ENCODE data around the gene TMEM72. TPM values are rescaled to one million over a fixed set of nuclear protein-coding genes. Genes with fewer than 3 reads are reported as not detected.

TMEM72 gene
- total RNA-seq, 1 experiment from 2014 or later, result not detected

DNA sequence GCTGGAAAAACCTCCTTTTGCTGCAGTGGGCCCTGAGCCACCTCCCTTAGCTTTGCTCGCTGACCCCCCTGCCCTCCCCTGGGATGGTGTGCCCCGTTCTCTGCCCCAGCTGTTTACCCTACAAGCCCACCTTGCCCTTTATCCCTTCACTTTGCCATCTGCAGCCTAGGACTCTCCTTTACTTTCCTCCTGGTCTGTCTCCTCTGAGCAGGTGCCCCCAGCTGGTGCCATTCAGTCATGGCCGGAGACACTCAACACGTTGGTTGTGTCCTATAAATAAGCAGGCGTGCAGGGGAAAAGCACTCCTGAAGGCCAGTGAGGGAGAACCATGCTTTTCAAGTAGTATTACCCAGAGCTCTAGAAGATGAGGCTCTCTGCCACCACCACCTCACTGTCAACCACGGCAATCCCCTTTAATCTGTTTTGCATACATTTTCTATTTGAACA, 54.5 kb downstream of the TMEM72 start:
- H2BK12ac ChIP-seq (ENCODE audit: insufficient read length, low read depth, low read length), result no peak overlapping the region
- no peaks in the 10 kb centered on the region for H3K23me2 ChIP-seq (ENCODE audit: insufficient read length, low read depth, low read length, poor library complexity, severe bottlenecking)
- no peak overlapping the region for H3K56ac ChIP-seq (ENCODE audit: insufficient read length, low read depth, low read length)
- no peaks in the 10 kb centered on the region for H3K27me3 ChIP-seq (ENCODE audit: insufficient read depth, low read length)
- H3K4me1 ChIP-seq (ENCODE audit: insufficient read depth, low read length), result peaks cover 19% of the 10 kb centered on the region
- peak; percentile 26 for DNase-seq
- H4K20me1 ChIP-seq (ENCODE audit: control insufficient read depth, insufficient read depth, insufficient read length), result no peaks in the 10 kb centered on the region
- Mint-ChIP-seq H3K27me3 (ENCODE audit: low read depth) (peaks cover 6% of the 10 kb centered on the region), H3K27ac (peak overlapping the region in 1 of 3 experiments; percentile 4; a peak in 1 of 7 replicates), H3K9me3 (no peaks in the 10 kb centered on the region; a peak in 2 of 5 replicates), H3K4me3 (peak overlapping the region in 1 of 2 experiments; percentile 21; a peak in 2 of 5 replicates), H3K36me3 (ENCODE audit: insufficient read depth in 1 of 3, low read depth in 3 of 3) (peaks cover 3 to 14% (median 4%) of the 10 kb centered on the region in 3 experiments; a peak in 6 of 7 replicates), H3K4me1 (peaks cover 63 to 64% of the 10 kb centered on the region in 2 experiments)
- no peak overlapping the region for H3K23ac ChIP-seq (ENCODE audit: insufficient read length, low read depth, low read length)
- no peak overlapping the region for H3K14ac ChIP-seq (ENCODE audit: insufficient read depth, low read length)
- no peak overlapping the region for H2BK120ac ChIP-seq (ENCODE audit: low read depth, low read length, poor library complexity, severe bottlenecking)
- H2BK5ac ChIP-seq (ENCODE audit: insufficient read length, low read length), result no peak overlapping the region
- H4K8ac ChIP-seq (replicated peaks; ENCODE audit: insufficient read length, low read depth, low read length), result no peak overlapping the region
- no peak overlapping the region for H3K9ac ChIP-seq (ENCODE audit: extremely low read depth, insufficient read length, low read length)
- no peaks in the 10 kb centered on the region for H3K79me2 ChIP-seq (ENCODE audit: insufficient read depth, low read length)
- WGBS (ENCODE audit: extremely low coverage, insufficient read length, low lambda C conversion rate), result no CpG with 5 or more reads among the region's 6 CpGs
- H3K4ac ChIP-seq (ENCODE audit: low read depth, low read length), result no peak overlapping the region
- TF ChIP-seq, protein P1, sequence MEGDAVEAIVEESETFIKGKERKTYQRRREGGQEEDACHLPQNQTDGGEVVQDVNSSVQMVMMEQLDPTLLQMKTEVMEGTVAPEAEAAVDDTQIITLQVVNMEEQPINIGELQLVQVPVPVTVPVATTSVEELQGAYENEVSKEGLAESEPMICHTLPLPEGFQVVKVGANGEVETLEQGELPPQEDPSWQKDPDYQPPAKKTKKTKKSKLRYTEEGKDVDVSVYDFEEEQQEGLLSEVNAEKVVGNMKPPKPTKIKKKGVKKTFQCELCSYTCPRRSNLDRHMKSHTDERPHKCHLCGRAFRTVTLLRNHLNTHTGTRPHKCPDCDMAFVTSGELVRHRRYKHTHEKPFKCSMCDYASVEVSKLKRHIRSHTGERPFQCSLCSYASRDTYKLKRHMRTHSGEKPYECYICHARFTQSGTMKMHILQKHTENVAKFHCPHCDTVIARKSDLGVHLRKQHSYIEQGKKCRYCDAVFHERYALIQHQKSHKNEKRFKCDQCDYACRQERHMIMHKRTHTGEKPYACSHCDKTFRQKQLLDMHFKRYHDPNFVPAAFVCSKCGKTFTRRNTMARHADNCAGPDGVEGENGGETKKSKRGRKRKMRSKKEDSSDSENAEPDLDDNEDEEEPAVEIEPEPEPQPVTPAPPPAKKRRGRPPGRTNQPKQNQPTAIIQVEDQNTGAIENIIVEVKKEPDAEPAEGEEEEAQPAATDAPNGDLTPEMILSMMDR (conservative IDR thresholded peaks at IDR 0.05), result no peak
- no peak overlapping the region for H3K18ac ChIP-seq (ENCODE audit: insufficient read length, low read depth, low read length)
- H3K27ac ChIP-seq (ENCODE audit: insufficient read length, low read depth, low read length), result no peak overlapping the region
- H2BK20ac ChIP-seq (ENCODE audit: low read depth, low read length, poor library complexity, severe bottlenecking), result no peak overlapping the region
- H2BK15ac ChIP-seq (ENCODE audit: low read depth, low read length), result no peak overlapping the region
- no peaks in the 10 kb centered on the region for H3K9me3 ChIP-seq (ENCODE audit: control insufficient read depth, low read depth, low read length)
- no peak overlapping the region for H2AFZ ChIP-seq (ENCODE audit: low read length)
- H4K91ac ChIP-seq (ENCODE audit: insufficient read length, low read depth, low read length), result no peak overlapping the region
- H2AK5ac ChIP-seq (ENCODE audit: insufficient read length, low read length), result no peak overlapping the region
- no peak overlapping the region for H4K5ac ChIP-seq (ENCODE audit: insufficient read length, low read depth, low read length)
- no peaks in the 10 kb centered on the region for H3K79me1 ChIP-seq (ENCODE audit: insufficient read depth, low read depth, low read length, poor library complexity, severe bottlenecking)
- H3K4me2 ChIP-seq (ENCODE audit: insufficient read depth, insufficient read length, low read length), result no peak overlapping the region
- no peak overlapping the region for H3T11ph ChIP-seq (ENCODE audit: low read length)

Measured in H9 (cell line).